ENCODE measurements around the gene FOXK2. TPM values are rescaled to one million over a fixed set of nuclear protein-coding genes. Genes with fewer than 3 reads are reported as not detected.

The FOXK2 gene
- total RNA-seq, 1 donor from 2014 or later: 55.5 TPM

DNA sequence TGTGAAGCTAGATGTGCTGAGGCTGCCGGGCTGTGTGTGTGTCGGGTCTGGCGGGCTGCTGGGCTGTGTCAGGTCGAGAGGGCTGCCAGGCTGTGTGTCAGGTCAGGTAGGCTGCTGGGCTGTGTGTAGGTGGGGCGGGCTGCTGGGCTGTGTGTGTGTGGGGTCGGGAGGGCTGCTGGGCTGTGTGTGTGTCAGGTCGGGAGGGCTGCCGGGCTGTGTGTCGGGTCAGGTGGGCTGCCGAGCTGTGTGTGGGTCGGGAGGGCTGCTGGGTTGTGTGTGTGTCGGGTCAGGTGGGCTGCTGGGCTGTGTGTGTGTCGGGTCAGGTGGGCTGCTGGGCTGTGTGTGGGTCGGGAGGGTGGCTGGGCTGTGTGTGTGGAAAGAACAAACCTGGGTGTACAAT lies 120.1 kb downstream of the FOXK2 start:
- H3K4me1 ChIP-seq: peaks cover 35% of the 10 kb centered on the region

DNA sequence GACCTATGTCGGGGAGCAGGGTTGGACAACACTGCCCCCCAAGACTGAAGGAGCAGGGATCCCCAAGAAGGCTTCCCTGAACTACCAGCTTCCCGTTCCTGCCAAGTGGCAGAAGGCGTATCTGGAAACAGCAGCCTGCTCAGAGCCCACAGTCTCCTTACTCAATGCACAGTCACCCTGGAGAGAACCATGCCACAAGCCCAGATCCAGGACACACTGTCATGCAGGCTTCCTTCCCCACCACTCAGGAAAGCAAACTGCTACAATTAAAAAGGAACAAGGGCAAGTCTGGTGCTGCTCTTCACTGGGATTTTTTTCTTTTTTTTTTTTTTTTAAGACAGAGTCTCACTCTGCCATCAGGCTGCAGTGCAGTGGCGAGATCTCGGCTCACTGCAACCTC lies 120.5 kb downstream of the FOXK2 start:
- no peak overlapping the region for H3K4me3 ChIP-seq
- no peak for TF ChIP-seq POLR2AphosphoS5 (IDR thresholded peaks at IDR 0.05; ENCODE audit: insufficient read depth in 1 of 2, low read depth in 1 of 2)
- TF ChIP-seq, protein P1, sequence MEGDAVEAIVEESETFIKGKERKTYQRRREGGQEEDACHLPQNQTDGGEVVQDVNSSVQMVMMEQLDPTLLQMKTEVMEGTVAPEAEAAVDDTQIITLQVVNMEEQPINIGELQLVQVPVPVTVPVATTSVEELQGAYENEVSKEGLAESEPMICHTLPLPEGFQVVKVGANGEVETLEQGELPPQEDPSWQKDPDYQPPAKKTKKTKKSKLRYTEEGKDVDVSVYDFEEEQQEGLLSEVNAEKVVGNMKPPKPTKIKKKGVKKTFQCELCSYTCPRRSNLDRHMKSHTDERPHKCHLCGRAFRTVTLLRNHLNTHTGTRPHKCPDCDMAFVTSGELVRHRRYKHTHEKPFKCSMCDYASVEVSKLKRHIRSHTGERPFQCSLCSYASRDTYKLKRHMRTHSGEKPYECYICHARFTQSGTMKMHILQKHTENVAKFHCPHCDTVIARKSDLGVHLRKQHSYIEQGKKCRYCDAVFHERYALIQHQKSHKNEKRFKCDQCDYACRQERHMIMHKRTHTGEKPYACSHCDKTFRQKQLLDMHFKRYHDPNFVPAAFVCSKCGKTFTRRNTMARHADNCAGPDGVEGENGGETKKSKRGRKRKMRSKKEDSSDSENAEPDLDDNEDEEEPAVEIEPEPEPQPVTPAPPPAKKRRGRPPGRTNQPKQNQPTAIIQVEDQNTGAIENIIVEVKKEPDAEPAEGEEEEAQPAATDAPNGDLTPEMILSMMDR (IDR thresholded peaks at IDR 0.05): no peak
- TF ChIP-seq POLR2A (IDR thresholded peaks at IDR 0.05): no peak
- H3K36me3 ChIP-seq: peaks cover 0 to 43% of the 10 kb centered on the region in 2 donors
- intact Hi-C loops (cut with DNase I): no loop called here
- no peak overlapping the region for H3K27ac ChIP-seq
- H3K4me1 ChIP-seq: peaks cover 39% of the 10 kb centered on the region
- no peak for DNase-seq (ENCODE audit: extremely low spot score in 2 of 2)
- no peaks in the 10 kb centered on the region for H3K9me3 ChIP-seq
- H3K27me3 ChIP-seq: no peaks in the 10 kb centered on the region

More for the DNA sequence above, 120.1 kb downstream of the FOXK2 start:
- intact Hi-C loops (cut with DNase I): no loop called here
- Histone ChIP-seq H3K27ac (no peak overlapping the region), H3K4me3 (no peak overlapping the region), H3K27me3 (no peaks in the 10 kb centered on the region), H3K36me3 (peaks cover 0 to 43% of the 10 kb centered on the region in 2 donors), H3K9me3 (no peaks in the 10 kb centered on the region)
- TF ChIP-seq POLR2AphosphoS5 (IDR thresholded peaks at IDR 0.05; ENCODE audit: insufficient read depth in 1 of 2, low read depth in 1 of 2): no peak
- TF ChIP-seq, protein P1 (IDR thresholded peaks at IDR 0.05): no peak
- TF ChIP-seq POLR2A (IDR thresholded peaks at IDR 0.05): no peak
- no peak for DNase-seq (ENCODE audit: extremely low spot score in 2 of 2)

DNA sequence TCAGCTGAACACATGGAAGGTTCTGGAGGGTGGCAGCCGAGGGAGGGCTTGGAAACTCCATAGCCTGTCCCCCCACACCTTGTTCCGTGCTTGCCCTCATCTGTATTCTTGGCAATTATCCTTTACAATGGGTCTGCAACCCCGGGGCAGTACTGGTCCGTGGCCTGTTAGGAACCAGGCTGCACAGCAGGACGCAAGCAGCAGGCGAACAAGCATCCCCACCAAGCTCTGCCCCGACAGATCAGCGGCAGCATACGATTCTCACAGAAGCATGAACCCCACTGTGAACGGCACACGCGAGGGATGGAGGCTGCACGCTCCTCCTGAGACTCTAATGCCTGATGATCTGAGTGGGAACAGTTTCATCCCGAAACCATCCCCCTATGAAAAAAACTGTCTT lies 122.5 kb downstream of the FOXK2 start:
- peaks cover 0 to 43% of the 10 kb centered on the region in 2 donors for H3K36me3 ChIP-seq
- TF ChIP-seq POLR2AphosphoS5 (IDR thresholded peaks at IDR 0.05; ENCODE audit: insufficient read depth in 1 of 2, low read depth in 1 of 2): no peak
- TF ChIP-seq, protein P1 (IDR thresholded peaks at IDR 0.05): no peak
- TF ChIP-seq POLR2A (IDR thresholded peaks at IDR 0.05): no peak
- H3K4me3 ChIP-seq: no peak overlapping the region
- H3K9me3 ChIP-seq: no peaks in the 10 kb centered on the region
- intact Hi-C loops (cut with DNase I): no loop called here
- no peak for DNase-seq (ENCODE audit: extremely low spot score in 2 of 2)
- no peak overlapping the region for H3K27ac ChIP-seq
- no peaks in the 10 kb centered on the region for H3K27me3 ChIP-seq
- H3K4me1 ChIP-seq: peaks cover 53% of the 10 kb centered on the region

DNA sequence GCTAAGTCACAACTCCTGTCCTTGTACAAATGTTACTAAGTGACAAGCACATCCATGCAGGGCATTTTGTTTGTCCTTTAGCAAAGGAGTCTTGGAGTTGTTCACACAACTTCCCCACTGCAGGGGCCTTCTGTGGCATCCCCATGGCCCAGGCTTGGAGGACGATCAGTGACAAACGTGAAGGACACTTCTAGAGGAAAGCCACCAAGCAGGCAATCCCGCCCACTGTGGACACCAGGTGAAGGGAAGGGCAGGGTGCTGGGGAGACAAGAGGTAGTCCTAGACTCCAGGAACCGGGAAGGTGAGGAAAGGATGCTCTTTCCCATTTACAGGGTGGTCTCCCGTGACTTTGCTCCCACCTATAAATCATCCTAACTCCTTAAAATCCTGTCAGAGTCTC lies 124.6 kb downstream of the FOXK2 start:
- peaks cover 50% of the 10 kb centered on the region for H3K4me1 ChIP-seq
- no peak overlapping the region for H3K27ac ChIP-seq
- TF ChIP-seq, protein P1 (IDR thresholded peaks at IDR 0.05): no peak
- no peak for TF ChIP-seq POLR2A (IDR thresholded peaks at IDR 0.05)
- no peak for TF ChIP-seq POLR2AphosphoS5 (IDR thresholded peaks at IDR 0.05; ENCODE audit: insufficient read depth in 1 of 2, low read depth in 1 of 2)
- intact Hi-C loops (cut with DNase I): no loop called here
- no peaks in the 10 kb centered on the region for H3K27me3 ChIP-seq
- no peak overlapping the region for H3K4me3 ChIP-seq
- peaks cover 0 to 43% of the 10 kb centered on the region in 2 donors for H3K36me3 ChIP-seq
- no peak for DNase-seq (ENCODE audit: extremely low spot score in 2 of 2)
- H3K9me3 ChIP-seq: no peaks in the 10 kb centered on the region

GRCh38 chr17:82645516-82645915 lies 126.0 kb downstream of the FOXK2 start:
- no peaks in the 10 kb centered on the region for H3K27me3 ChIP-seq
- no peak overlapping the region for H3K4me3 ChIP-seq
- no peak for DNase-seq (ENCODE audit: extremely low spot score in 2 of 2)
- H3K27ac ChIP-seq: no peak overlapping the region
- TF ChIP-seq POLR2AphosphoS5 (IDR thresholded peaks at IDR 0.05; ENCODE audit: insufficient read depth in 1 of 2, low read depth in 1 of 2) (no peak), POLR2A (IDR thresholded peaks at IDR 0.05) (no peak)
- TF ChIP-seq, protein P1 (IDR thresholded peaks at IDR 0.05): no peak
- H3K9me3 ChIP-seq: no peaks in the 10 kb centered on the region
- peaks cover 0 to 36% of the 10 kb centered on the region in 2 donors for H3K36me3 ChIP-seq
- H3K4me1 ChIP-seq: peaks cover 41% of the 10 kb centered on the region
- intact Hi-C loops (cut with DNase I): loop anchor here (5.0 kb wide), 1 partner anchor 182 kb away; no protein-coding TSS in a partner anchor
